Prostate gland (tissue), 2 donors: Measurements from ENCODE around the gene CROCC.
"Not testable (repeated sequence)": the region's sequence is repeated elsewhere in the genome, so short reads cannot be mapped to it uniquely, and the experiment has no call there.

ENCODE experiments used
- CTCF ChIP-seq, 4 experiments: fragments of 200-600 bp in 2 of 4; fragments of 450-650 bp in 2 of 4; sonication (generic) in 2 of 4; IDR thresholded peaks; 1 replicate in 3 of 4; 2 replicates in 1 of 4; pipeline ENCODE4 v1.5.1; 2016 to 2019; ENCODE audit warnings: antibody characterized with exemption in 4 of 4, mild to moderate bottlenecking in 2 of 4, moderate library complexity in 2 of 4
- POLR2A ChIP-seq: fragments of 450-650 bp; IDR thresholded peaks from one replicate; pipeline ENCODE4 v1.6.1; 2016; ENCODE audit warnings: antibody characterized with exemption, mild to moderate bottlenecking

DNA sequence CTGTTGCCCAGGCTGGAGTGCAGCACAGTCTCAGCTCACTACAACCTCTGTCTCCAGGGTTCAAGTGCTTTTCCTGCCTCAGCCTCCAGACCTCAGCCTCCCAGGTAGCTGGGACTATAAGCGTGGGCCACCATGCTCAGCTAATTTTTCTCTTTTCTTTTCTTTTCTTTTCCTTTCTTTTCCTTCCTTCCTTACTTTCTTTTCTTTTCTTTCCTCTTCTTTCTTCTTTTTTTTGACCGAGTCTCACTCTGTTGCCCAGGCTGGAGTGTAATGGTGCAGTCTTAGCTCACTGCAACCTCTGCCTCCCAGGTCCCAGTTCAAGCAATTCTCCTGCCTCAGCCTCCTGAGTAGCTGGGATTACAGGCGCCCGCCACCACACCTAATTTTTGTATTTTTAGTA, 42.4 kb downstream of the CROCC start:
- not testable (repeated sequence) for TF ChIP-seq POLR2A; CTCF (IDR thresholded peaks at IDR 0.05)
